ENCODE measurements around the gene LCLAT1.

DNA sequence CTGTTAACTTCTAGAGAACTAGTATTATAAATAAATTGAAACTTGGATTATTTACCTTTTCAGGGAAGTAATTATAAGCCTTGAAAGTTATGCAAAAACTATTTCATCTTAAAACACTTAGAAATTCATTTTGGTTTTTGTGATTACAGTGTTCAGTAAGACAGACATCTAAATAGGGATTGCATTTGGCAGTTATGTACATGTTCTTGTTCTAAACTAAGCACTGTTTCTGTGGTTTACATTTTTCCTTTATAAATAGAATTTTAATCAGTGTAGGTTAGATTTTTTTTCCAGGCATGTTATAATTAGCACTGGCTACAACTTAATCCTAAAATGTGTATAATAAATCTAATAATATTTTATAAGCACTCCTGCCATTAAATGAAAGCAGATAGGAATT is 35.0 kb downstream of the LCLAT1 start:
- TF ChIP-seq, protein P1, sequence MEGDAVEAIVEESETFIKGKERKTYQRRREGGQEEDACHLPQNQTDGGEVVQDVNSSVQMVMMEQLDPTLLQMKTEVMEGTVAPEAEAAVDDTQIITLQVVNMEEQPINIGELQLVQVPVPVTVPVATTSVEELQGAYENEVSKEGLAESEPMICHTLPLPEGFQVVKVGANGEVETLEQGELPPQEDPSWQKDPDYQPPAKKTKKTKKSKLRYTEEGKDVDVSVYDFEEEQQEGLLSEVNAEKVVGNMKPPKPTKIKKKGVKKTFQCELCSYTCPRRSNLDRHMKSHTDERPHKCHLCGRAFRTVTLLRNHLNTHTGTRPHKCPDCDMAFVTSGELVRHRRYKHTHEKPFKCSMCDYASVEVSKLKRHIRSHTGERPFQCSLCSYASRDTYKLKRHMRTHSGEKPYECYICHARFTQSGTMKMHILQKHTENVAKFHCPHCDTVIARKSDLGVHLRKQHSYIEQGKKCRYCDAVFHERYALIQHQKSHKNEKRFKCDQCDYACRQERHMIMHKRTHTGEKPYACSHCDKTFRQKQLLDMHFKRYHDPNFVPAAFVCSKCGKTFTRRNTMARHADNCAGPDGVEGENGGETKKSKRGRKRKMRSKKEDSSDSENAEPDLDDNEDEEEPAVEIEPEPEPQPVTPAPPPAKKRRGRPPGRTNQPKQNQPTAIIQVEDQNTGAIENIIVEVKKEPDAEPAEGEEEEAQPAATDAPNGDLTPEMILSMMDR (IDR thresholded peaks at IDR 0.05): no peak
- TF ChIP-seq POLR2A (IDR thresholded peaks at IDR 0.05) (no peak), EP300 (IDR thresholded peaks at IDR 0.05) (no peak), POLR2AphosphoS5 (IDR thresholded peaks at IDR 0.05) (no peak)

All from upper lobe of left lung (tissue), 4 donors.